DOHH2 (cell line): ENCODE results near the gene LYRM2.
"Not testable (repeated sequence)": the region's sequence is repeated elsewhere in the genome, so short reads cannot be mapped to it uniquely, and the experiment has no call there.

Source experiments
- H3F3A ChIP-seq: fragments of 200-600 bp; sonication (generic), shearing (Covaris generic); 2 replicates; pipeline ENCODE4 v1.6.0; 2016; ENCODE audit warnings: antibody characterized with exemption, mild to moderate bottlenecking; ENCODE audit not compliant: control insufficient read depth, insufficient read depth
- H3K27ac ChIP-seq: fragments of 200-600 bp; sonication (generic); 2 replicates; pipeline ENCODE4 v1.5.1; 2014; ENCODE audit warnings: low read depth, mild to moderate bottlenecking, low read length, moderate library complexity
- H3K27me3 ChIP-seq: fragments of 200-600 bp; sonication (generic); 2 replicates; pipeline ENCODE4 v1.6.1; 2014; ENCODE audit warnings: mild to moderate bottlenecking, low read length, mixed read lengths; ENCODE audit not compliant: control insufficient read depth
- H3K36me3 ChIP-seq: fragments of 200-600 bp; sonication (generic); 2 replicates; pipeline ENCODE4 v1.6.1; 2014; ENCODE audit warnings: mild to moderate bottlenecking, low read length, moderate library complexity, mixed read lengths; ENCODE audit not compliant: control insufficient read depth
- H3K4me1 ChIP-seq: fragments of 200-600 bp; sonication (generic); 2 replicates; pipeline ENCODE4 v1.6.1; 2014; ENCODE audit warnings: mild to moderate bottlenecking, low read length, mixed read lengths; ENCODE audit not compliant: control insufficient read depth
- H3K4me2 ChIP-seq: fragments of 200-600 bp; sonication (generic); 2 replicates; pipeline ENCODE4 v1.6.0; 2014; ENCODE audit warnings: mild to moderate bottlenecking, low read length, moderate library complexity
- H3K4me3 ChIP-seq: fragments of 200-600 bp; sonication (generic); 2 replicates; pipeline ENCODE4 v1.5.1; 2014; ENCODE audit warnings: mild to moderate bottlenecking, low read length, mixed read lengths
- H3K79me2 ChIP-seq: fragments of 200-600 bp; sonication (generic); 2 replicates; pipeline ENCODE4 v1.6.1; 2014; ENCODE audit warnings: mild to moderate bottlenecking, low read length, mixed read lengths; ENCODE audit not compliant: control insufficient read depth
- H3K9me2 ChIP-seq: fragments of 200-600 bp; sonication (generic); replicated peaks from 2 replicates; pipeline ENCODE4 v1.6.1; 2014; ENCODE audit warnings: mild to moderate bottlenecking, low read length, mixed read lengths; ENCODE audit not compliant: control insufficient read depth
- H3K9me3 ChIP-seq: fragments of 200-600 bp; sonication (generic); 2 replicates; pipeline ENCODE4 v1.6.1; 2014; ENCODE audit warnings: antibody characterized with exemption, low read length, mixed read lengths; ENCODE audit not compliant: control insufficient read depth, insufficient read depth
- H4K20me1 ChIP-seq: fragments of 200-600 bp; sonication (generic); 2 replicates; pipeline ENCODE4 v1.6.0; 2014; ENCODE audit warnings: low read depth, mild to moderate bottlenecking, antibody characterized with exemption, low read length, moderate library complexity; ENCODE audit not compliant: control insufficient read depth, insufficient read depth
- CTCF ChIP-seq: fragments of 200-600 bp; sonication (generic); IDR thresholded peaks from one replicate; pipeline ENCODE4 v1.5.1; 2014; ENCODE audit warnings: antibody characterized with exemption, mild to moderate bottlenecking, low read depth, low read length; ENCODE audit not compliant: poor library complexity, severe bottlenecking
- EZH2phosphoT487 ChIP-seq: fragments of 200-600 bp; sonication (generic); IDR thresholded peaks from 2 replicates; pipeline ENCODE4 v1.6.1; 2017; ENCODE audit warnings: borderline replicate concordance, mild to moderate bottlenecking, antibody characterized with exemption, low read length, moderate library complexity, mixed read lengths

The LYRM2 gene

GRCh38 chr6:89640804-89641203, 2.3 kb upstream of the LYRM2 start:
- peaks cover 27% of the 10 kb centered on the region for H3K79me2 ChIP-seq
- H3K9me3 ChIP-seq, result no peaks in the 10 kb centered on the region
- H3F3A ChIP-seq, result peaks cover 4% of the 10 kb centered on the region; the same call in 1 of the 2 replicates
- TF ChIP-seq CTCF (no peak), EZH2phosphoT487 (no peak)
- peaks cover 14% of the 10 kb centered on the region for H3K4me1 ChIP-seq
- peaks cover 53% of the 10 kb centered on the region for H3K36me3 ChIP-seq
- no peak overlapping the region for H3K27ac ChIP-seq
- no peak overlapping the region for H3K4me3 ChIP-seq
- H3K9me2 ChIP-seq, result no peaks in the 10 kb centered on the region
- no peaks in the 10 kb centered on the region for H4K20me1 ChIP-seq
- no peaks in the 10 kb centered on the region for H3K27me3 ChIP-seq
- no peak overlapping the region for H3K4me2 ChIP-seq

- Histone ChIP-seq H3F3A (peaks cover 4% of the 10 kb centered on the region), H3K36me3 (peaks cover 40% of the 10 kb centered on the region), H3K4me2 (peak overlapping the region; percentile 83), H3K79me2 (peaks cover 27% of the 10 kb centered on the region), H3K9me3 (no peaks in the 10 kb centered on the region), H3K27me3 (no peaks in the 10 kb centered on the region), H3K4me3 (peak overlapping the region; percentile 93), H3K4me1 (peaks cover 14% of the 10 kb centered on the region), H3K27ac (peak overlapping the region; percentile 83), H3K9me2 (no peaks in the 10 kb centered on the region), H4K20me1 (no peaks in the 10 kb centered on the region)
- TF ChIP-seq EZH2phosphoT487, result no peak
- no peak for TF ChIP-seq CTCF
Measured at GRCh38 chr6:89637960-89638319, 607 bp downstream of the LYRM2 start.

- not testable (repeated sequence) for H3K27me3 ChIP-seq, H3F3A ChIP-seq, H3K4me2 ChIP-seq, H3K9me3 ChIP-seq, H3K4me3 ChIP-seq, H4K20me1 ChIP-seq, H3K9me2 ChIP-seq, H3K27ac ChIP-seq
- H3K36me3 ChIP-seq, result peaks cover 34% of the 10 kb centered on the region
- H3K4me1 ChIP-seq, result peaks cover 14% of the 10 kb centered on the region
- H3K79me2 ChIP-seq, result peaks cover 27% of the 10 kb centered on the region
Measured at GRCh38 chr6:89636412-89636811, 2.1 kb downstream of the LYRM2 start.

- Histone ChIP-seq H3K27me3 (no peaks in the 10 kb centered on the region), H3K79me2 (no peaks in the 10 kb centered on the region), H3K4me3 (no peak overlapping the region), H3F3A (peaks cover 4% of the 10 kb centered on the region; the same call in 1 of the 2 replicates), H3K36me3 (peaks cover 12% of the 10 kb centered on the region), H3K4me2 (no peak overlapping the region), H3K9me3 (no peaks in the 10 kb centered on the region), H3K4me1 (no peaks in the 10 kb centered on the region), H3K9me2 (no peaks in the 10 kb centered on the region), H3K27ac (no peak overlapping the region), H4K20me1 (no peaks in the 10 kb centered on the region)
- TF ChIP-seq EZH2phosphoT487, result no peak
- TF ChIP-seq CTCF, result no peak
Measured at GRCh38 chr6:89630488-89630887, 8.1 kb downstream of the LYRM2 start.
